GM19099 (cell line): ENCODE measurements around the gene HDGF.

ENCODE experiments used
- POLR2A ChIP-seq: IDR thresholded peaks from 3 replicates; pipeline ENCODE4 v1.6.1; 2011; ENCODE audit warnings: low read depth; ENCODE audit not compliant: insufficient read length; ENCODE audit errors: extremely low read depth

Gene HDGF

DNA sequence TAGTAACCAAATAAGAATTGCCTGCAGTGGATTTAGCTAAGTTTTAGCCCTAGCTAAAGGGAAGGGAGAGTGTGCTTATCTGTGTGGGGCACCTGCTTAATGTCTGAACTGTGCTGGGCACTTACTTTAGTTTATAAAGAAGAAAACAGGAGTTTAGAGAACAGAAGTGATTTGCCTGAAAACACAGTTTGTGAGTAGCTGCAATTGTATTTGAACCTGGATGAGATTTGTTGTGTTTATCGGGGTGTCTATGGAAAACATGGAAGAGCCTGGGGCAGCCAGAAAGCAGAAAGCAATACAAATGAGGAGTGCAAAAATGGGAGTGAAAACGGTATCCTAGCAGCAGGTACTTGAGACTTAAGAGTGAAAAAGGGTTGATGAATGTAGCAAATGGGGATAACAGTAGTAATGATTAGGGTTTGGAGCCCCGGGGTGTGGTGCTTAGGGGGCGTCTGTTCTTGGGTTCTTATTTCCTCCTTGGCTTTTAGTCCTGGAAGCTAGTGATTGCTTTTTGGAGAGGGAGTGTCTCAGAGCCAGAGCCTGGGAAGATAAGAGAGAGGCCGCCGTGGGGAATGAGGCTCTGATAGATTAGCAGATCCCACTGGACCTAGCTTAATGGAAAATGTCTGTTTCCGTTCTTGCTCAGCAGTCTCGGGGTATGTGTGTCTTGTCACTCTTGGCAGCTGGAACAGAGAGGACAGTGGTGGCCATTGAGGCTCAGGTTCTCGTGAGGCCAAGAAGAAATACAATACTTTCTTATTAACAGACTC is 21.4 kb upstream of the HDGF start:
- TF ChIP-seq POLR2A = no peak

DNA sequence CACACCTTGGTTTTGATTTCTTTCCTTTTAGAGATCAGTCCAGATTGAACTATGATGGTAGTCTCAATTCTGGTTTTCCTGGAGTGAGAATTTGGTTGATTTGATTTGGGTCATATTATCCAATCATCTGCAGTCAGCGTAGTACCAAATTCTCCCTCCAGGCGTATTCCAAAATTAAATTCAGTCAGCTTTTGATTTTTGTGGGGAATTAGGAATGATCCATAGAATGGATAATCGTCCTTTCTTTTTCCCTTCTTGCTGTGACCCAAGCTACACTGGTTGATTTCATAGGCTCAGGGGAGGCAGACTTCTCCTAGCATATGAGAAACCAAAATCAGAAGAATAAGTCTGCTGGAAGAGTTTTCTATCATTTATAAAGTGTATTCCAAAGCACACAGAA is 20.7 kb upstream of the HDGF start:
- no peak for TF ChIP-seq POLR2A

DNA sequence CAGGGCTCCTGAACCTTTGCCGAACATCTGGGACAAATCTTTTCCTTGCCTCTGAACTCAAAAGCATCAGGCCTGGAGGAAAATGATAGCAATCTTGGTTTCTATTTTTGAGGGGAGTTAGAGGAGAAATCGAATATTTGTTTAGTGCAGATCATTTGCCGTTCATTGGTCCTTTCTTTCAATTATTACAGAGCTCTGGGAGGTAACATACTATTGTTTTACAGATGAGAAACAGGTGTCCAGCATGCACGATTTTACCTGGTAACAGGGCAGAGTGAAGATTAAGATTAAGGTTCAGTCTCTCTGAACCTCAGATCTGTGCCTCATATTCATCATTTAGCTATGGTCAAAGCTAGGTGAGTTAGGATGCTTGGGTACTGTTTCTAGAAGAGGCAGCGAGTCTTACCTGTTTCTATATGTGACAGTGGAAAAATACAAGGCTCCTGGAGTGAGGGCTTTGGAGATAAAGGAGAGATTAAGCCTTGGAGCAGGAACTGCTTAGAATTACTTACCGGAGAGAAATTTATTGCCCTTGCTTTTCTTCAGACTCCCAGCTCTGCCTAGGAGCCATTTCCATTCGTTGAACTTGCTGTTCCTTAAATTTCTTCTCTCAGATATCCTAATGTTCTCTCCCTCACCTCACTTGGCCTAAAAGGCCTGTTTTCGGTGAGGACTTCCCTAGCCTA is 17.3 kb upstream of the HDGF start:
- no peak for TF ChIP-seq POLR2A

DNA sequence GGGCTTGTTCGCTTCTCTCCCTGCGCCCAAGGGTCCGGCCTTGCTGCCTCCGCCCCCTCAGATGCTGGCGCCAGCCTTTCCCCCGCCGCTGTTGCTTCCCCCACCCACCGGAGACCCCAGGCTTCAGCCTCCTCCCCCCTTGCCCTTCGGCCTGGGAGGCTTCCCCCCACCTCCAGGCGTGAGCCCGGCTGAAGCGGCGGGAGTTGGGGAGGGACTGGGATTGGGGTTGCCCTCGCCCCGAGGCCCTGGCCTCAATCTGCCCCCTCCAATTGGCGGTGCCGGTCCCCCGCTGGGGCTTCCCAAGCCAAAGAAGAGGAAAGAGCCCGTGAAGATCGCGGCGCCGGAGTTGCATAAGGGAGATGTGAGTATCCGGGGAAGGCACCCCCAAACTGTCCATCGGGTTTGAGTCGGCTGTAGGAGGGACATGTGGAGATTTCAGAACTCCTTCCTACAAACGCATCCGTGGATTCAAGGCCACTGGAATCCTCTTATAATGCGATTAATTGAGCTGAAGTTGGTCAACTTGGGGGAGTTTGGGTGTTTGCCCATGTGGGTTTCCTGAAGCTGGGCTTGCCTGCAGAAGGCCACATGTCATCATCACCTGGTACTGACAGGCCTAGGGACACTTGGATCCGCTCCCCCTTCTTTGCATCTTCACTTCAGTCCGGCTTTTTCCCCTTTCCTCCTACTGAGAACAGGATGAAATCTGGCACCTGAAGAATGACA is 16.6 kb upstream of the HDGF start:
- TF ChIP-seq POLR2A = no peak

DNA sequence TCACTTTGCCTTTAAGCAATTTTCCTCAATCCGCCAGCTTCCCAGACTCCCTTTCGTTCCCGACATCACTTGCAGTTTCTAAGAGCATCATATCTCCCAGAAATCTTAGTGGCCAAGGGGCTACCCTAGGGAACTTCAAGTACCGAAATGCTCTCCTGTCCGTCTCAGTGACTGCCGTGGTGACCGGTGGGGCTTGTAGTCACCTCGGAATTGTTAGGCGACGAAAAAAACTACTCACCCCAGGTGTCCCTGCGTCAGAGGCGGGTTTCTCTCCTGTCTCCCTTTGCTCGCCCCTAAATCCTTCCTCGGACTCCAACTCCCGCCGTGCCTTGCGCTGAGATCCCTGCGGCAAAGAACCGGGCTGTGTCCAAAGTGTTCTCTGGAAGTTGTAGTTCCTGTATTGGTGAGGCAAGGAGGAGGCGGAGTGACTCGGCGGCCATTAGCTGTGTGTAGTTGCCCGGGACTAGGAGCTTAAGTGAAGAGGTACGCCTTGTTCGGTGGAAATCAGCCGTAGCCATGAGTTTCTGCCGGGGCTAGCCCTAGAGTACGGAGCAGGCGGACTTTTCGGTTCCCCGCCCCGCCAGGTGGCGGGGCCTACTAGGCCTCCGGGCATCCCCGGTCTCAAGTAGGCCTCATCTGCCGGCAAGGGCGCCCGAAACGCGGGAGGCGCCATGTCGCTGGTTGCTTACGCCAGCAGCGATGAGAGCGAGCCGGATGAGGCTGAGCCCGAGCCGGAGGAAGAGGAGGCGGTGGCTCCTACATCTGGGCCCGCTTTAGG is 15.8 kb upstream of the HDGF start, which contains the start of gene PRCC:
Gene PRCC (plus strand): TSS at position 435 of the 778 bp plus-strand sequence. CDS start 237 bp downstream, at position 672.
- peak; percentile 65 for TF ChIP-seq POLR2A

DNA sequence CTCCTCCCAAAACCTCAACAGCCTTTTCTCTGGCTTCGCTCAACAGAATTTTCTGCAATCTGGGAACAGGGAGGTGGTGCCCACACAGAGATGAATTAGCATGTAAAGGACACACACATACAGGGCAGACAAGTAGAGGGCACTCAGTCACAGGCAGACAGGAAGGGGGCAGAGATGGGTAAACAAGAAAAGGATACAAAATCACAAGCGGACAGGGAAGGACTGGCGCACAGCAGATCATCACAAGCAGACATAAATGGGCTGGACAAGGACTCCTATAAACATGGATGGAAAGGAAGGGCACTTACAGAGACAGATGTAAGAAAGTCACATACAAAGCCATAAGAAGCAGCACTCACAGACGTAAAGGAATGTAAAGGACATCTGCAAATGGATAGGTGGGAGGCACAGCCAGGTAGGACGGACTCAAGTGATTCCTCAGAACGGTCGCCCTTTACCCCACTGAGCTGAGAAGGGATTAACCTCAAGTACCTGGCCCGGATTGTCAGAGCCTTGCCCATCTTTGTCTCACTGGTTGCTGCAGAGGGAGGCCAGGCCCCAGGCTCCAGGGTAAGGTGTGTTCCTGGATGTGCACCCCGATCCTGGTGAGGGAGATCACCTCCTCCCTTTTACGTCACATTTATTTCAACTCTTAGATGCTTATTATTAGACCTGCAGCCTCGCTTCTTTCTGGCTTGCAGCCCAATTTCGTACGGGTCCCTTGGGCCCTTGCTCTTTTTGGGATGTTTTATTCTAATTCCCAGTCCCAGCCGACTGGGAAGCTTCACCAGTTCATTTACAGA is 15.0 kb upstream of the HDGF start:
- TF ChIP-seq POLR2A = no peak

DNA sequence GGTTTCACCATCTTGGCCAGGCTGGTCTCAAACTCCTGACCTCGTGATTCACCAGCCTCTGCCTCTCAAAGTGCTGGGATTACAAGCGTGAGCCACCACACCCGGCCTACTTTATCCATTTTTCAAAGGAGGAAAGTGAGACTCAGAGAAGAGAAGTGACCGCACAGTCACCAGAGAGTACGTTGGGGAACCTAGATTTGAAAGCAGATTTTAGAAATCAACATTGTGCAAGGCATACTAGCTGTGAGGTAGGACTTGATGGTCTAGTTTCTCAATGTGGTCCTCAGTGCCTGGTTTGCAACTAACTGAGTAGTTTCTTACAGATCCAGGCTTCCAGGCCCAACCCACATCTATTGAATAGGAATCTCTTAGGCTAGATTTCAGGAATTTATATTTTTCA is 14.2 kb upstream of the HDGF start:
- no peak for TF ChIP-seq POLR2A

DNA sequence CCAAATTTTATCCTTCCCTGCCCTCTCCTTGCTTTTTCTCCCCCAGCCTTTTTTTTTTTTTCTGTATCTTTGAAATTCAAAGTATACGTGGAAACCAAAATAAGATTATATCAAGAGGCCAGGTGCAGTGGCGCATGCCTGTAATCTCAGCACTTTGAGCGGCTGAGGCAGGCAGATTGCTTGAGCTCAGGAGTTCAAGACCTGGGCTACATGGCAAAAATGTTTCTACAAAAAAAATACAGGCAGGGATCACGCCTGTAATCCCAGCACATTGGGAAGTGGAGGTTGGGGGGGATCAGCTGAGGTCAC is 9.3 kb upstream of the HDGF start:
- no peak for TF ChIP-seq POLR2A

DNA sequence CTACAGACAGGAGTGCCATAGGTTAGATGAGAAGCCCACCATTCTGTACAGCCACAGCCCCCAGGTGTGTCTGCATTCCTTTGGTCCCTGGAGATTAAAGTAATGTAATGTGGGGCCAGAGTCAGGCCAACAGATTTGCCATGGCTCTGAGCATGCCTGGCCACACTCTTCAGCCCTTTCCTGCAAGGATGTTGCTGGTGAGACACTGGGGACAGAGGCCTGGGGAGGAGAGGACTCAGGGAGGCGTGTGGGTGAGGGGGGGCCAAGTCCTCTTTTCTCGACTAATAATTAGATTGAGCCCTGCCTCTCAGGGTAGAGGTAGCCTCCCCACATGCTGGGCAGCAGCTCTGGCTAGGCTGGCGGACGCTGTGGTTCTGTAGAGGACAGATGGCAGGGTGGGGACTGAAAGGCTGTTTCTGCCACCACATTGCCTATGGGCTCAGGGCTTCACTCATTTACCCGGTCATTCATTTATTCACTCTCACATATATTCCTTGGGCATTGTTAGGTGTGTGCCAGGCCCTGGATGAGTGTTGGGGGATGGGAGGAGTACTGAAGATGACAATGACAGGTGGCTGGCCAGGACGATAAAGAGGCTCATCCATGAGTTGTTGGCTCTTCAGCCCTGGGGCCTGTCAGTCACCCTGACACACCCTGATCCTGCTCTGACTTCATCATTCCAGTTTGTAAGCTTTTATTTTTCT is 8.8 kb upstream of the HDGF start:
- no peak for TF ChIP-seq POLR2A

GRCh38 chr1:156756355-156756754 is 4.9 kb upstream of the HDGF start:
- TF ChIP-seq POLR2A = no peak

DNA sequence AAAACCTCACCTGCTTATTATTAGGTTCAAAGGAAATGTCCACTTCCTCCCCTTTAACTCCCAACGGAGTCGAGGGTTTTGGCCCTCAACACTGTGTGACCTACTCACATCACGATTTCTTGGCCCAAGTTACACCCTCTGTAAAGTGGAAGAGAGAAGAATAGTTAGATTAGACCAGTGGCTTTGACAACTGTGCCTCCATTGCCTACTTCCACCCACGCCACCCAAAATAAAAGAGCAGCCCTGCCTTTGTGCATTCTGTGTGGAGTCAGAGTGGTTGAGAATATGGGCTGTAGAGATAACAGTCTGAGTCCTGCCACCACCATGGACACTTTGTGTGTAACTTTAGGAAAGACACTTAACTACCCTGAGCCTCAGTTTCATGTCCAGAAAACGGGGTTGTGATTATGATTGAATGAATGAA is 4.1 kb upstream of the HDGF start:
- TF ChIP-seq POLR2A = no peak

- TF ChIP-seq POLR2A = no peak
Measured at GRCh38 chr1:156754219-156754618, 2.7 kb upstream of the HDGF start.

- TF ChIP-seq POLR2A = no peak
Measured at GRCh38 chr1:156752843-156753482, 1.5 kb upstream of the HDGF start.
